HUES64 (cell line): ENCODE data around the gene EID3. TPM values are rescaled to one million over a fixed set of nuclear protein-coding genes. Genes with fewer than 3 reads are reported as not detected.
A peak's percentile ranks its signal among the peaks of the same experiment; 100 is the strongest.
"Not testable (repeated sequence)": the region's sequence is repeated elsewhere in the genome, so short reads cannot be mapped to it uniquely, and the experiment has no call there.

Experiments
- H3K27ac ChIP-seq: 2 replicates; pipeline ENCODE4 v1.7.0; 2013; ENCODE audit warnings: low read depth, low read length, inconsistent platforms
- H3K27me3 ChIP-seq: 2 replicates; pipeline ENCODE4 v1.6.1; 2013; ENCODE audit warnings: mild to moderate bottlenecking, low read length; ENCODE audit not compliant: insufficient read depth
- H3K36me3 ChIP-seq: 2 replicates; pipeline ENCODE4 v1.6.1; 2013; ENCODE audit warnings: mild to moderate bottlenecking, low read length; ENCODE audit not compliant: insufficient read depth
- H3K4me1 ChIP-seq: 2 replicates; pipeline ENCODE4 v1.6.1; 2013; ENCODE audit warnings: mild to moderate bottlenecking, low read length, moderate library complexity; ENCODE audit not compliant: insufficient read depth
- H3K4me3 ChIP-seq: 2 replicates; pipeline ENCODE4 v1.5.1; 2013; ENCODE audit warnings: mild to moderate bottlenecking, low read length, moderate library complexity
- H3K9ac ChIP-seq: 2 replicates; pipeline ENCODE4 v1.6.1; 2013; ENCODE audit warnings: mild to moderate bottlenecking, low read depth, low read length
- H3K9me3 ChIP-seq: 2 replicates; pipeline ENCODE4 v1.6.1; 2013; ENCODE audit warnings: low read depth, low read length; ENCODE audit not compliant: insufficient read depth
- WGBS: fragments of 150-250, 120-280 bp; methylation state at CpG from one replicate; pipeline ENCODE4 v1.1.7; 2013; ENCODE audit warnings: missing lambda C conversion rate; 5-methylcytosine and 5-hydroxymethylcytosine counted together
- polyA plus RNA-seq, 2 experiments: library from polyadenylated mRNA; stranded (reverse); fragments of 50-300 nt; gene quantifications; one replicate each; pipeline ENCODE4 v1.2.3, GENCODE V29; 2013

EID3 gene
- 0.30 TPM for polyA plus RNA-seq (2013, experiment 1 of 2)
- 0.19 TPM for polyA plus RNA-seq (2013, experiment 2 of 2)

DNA sequence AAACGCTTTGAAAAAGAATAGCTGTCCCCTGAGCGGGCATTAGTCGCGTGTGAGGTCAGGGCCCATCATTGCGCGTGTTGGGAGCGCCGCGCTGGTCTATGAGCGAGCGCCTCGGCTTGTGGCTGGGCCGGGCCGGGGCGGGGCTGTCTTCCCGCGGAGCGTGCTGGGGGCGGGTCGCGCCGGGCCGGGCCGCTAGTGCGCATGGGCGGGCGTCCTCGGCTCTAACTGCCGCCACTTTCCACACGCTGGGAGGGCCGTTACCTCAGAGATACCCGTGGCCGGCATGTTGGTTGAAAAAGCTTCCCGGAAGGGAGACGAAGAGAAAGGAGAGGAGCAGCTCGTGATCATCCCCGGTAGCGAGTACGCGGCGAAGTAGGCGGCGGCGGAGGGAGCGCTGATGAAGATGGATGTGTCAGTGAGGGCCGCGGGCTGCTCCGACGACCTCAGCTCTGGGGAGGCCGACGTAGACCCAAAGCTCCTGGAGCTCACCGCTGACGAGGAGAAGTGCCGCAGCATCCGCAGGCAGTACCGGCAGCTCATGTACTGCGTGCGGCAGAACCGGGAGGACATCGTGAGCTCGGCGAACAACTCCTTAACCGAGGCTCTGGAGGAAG lies at the start of gene EID3:
EID3 (plus strand) TSS at position 202 of the 614 bp plus-strand sequence; CDS start at position 398, 196 bp downstream.
- H3K9me3 ChIP-seq = no peaks in the 10 kb centered on the region
- H3K27me3 ChIP-seq = no peaks in the 10 kb centered on the region
- H3K36me3 ChIP-seq = peaks cover 34% of the 10 kb centered on the region
- peak within 1 kb of the TSS; percentile 19; the same call in 1 of the 2 replicates for H3K9ac ChIP-seq
- peak within 1 kb of the TSS; percentile 50 for H3K4me3 ChIP-seq
- WGBS = 92% methylated on average over 63 of the region's 63 CpGs
- peaks cover 20% of the 10 kb centered on the region for H3K4me1 ChIP-seq
- H3K27ac ChIP-seq = no peak within 1 kb of the TSS; the same call in 1 of the 2 replicates

DNA sequence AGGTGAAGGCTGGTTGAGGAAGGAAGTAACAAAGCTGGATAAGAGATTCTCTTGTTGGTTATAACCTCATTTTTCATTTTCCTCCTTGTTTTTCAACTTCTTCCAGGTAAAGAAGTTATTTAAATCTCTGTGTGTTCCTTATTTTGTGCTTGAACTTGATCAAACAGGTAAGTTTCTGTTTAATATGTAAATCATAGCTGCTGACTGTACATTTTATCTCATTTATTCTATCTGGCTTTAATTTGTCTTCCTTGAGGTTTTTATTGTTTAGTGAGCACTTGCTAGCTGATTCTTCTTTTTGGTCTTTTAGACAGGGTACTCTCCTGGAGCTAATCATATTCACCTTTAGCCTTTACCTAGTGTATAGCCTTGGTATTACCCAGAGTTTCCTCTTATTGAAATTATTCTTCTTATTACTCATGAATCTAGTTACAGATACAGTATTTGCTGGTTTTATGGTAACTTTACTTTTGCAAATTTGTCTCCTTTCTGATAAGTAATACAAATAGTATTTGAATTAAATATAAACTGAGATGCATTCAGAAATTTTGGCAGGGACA lies 45.5 kb upstream of the EID3 start:
- Histone ChIP-seq H3K27ac (no peak overlapping the region), H3K9me3 (no peaks in the 10 kb centered on the region), H3K4me1 (no peaks in the 10 kb centered on the region), H3K27me3 (no peaks in the 10 kb centered on the region), H3K9ac (no peak overlapping the region), H3K36me3 (no peaks in the 10 kb centered on the region), H3K4me3 (no peak overlapping the region)

DNA sequence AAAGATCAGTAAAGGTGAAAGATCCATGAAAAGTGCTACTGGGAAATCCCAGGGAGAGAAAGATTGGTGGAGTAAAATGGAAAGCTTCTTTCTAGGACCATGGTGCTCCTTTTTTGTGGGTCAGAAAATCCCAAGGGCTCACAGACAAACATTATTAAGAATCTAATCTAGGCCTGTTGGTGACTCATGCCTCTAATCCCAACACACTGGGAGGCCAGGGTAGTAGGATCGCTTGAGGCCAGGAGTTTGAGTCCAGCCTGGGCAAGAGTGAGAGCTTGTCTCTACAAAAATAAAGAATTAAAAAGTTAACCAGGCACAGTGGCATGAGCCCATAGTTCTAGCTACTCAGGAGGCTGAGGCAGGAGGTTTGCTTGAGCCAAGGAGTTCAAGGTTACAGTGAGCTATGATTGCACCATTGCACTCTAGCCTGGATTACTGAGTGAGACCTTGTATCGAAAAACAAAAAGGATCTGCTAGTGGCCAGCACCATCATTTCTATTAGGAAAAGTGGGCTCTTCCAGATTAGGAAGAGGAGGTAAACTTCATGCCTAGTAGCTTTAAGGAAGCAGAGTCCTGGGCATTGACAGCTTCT lies 45.0 kb upstream of the EID3 start:
- Histone ChIP-seq H3K9ac (no peak overlapping the region), H3K36me3 (no peaks in the 10 kb centered on the region), H3K27ac (no peak overlapping the region), H3K27me3 (no peaks in the 10 kb centered on the region), H3K9me3 (no peaks in the 10 kb centered on the region), H3K4me1 (peaks cover 3% of the 10 kb centered on the region; the same call in 1 of the 2 replicates), H3K4me3 (no peak overlapping the region)
- WGBS = 98% methylated on average over 2 of the region's 2 CpGs

DNA sequence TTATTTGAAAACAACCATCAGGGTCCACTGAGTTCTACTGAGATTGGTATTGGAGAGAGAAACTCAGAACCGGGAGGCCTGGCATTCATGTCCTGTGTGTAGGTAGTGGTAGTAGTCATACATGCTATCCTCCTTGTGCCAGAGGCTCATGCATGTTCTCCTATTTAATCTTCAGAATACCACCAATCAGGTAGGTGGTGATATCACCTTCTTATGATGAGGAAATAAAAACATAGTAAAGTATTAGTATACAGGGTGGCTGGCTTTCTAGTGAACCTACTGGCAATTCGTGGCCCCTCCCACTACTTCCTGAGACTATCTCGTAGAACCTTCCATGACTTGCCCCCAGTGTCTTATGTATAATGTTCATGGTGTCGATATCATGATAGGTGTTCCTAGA lies 40.5 kb upstream of the EID3 start:
- no peak overlapping the region for H3K27ac ChIP-seq
- no peaks in the 10 kb centered on the region for H3K27me3 ChIP-seq
- peaks cover 9% of the 10 kb centered on the region for H3K4me1 ChIP-seq
- H3K36me3 ChIP-seq = no peaks in the 10 kb centered on the region
- no peaks in the 10 kb centered on the region for H3K9me3 ChIP-seq
- WGBS = 72% methylated on average over 4 of the region's 4 CpGs
- no peak overlapping the region for H3K4me3 ChIP-seq
- H3K9ac ChIP-seq = no peak overlapping the region

DNA sequence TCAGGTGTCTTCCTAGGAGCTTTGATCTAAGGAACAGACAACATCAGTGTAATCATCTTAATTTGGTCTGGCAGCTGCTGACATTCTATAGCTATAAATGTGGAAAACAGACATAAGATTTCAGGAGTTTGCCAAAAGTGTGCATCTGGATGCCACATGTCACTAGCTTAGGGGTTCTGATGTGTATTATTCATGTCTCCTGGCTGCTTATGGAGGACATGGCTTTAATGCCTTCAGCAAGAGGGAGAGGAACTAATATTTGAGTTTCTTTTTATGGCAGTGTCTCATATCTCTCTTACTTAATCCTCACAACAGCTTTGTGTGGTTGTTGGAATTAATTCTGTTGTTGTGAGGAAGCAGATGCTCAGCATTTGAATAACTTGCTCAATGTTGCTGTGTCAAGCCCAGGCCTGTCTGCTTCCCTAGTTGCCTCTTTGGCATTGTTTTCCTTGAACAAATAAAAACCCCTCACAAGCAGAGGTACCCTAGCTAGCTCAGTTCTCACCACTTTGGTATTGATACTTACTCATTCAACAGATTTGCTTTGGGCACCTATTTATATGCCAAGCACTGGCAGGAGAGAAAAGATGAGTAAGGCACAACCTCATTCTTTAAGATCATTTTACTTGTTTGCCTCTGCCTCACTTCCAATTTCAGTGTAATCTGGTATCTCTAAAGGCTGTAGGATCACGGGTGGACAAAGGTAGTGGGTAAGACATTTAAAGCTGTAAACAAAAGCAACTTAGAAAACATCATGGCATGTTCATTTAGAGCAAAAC lies 39.8 kb upstream of the EID3 start:
- Histone ChIP-seq H3K4me1 (peaks cover 9% of the 10 kb centered on the region), H3K36me3 (no peaks in the 10 kb centered on the region), H3K27ac (no peak overlapping the region), H3K9ac (no peak overlapping the region; the same call in 1 of the 2 replicates), H3K4me3 (no peak overlapping the region), H3K9me3 (no peaks in the 10 kb centered on the region), H3K27me3 (no peaks in the 10 kb centered on the region)
- 91% methylated on average over 1 of the region's 1 CpG for WGBS

DNA sequence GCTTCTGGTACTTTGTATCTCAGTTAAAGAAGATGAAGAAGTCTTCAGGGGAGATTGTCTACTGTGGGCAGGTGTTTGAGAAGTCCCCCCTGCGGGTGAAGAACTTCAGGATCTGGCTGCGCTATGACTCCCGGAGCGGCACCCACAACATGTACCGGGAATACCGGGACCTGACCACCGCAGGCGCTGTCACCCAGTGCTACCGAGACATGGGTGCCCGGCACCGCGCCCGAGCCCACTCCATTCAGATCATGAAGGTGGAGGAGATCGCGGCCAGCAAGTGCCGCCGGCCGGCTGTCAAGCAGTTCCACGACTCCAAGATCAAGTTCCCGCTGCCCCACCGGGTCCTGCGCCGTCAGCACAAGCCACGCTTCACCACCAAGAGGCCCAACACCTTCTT lies 38.1 kb upstream of the EID3 start:
- not testable (repeated sequence) for H3K4me3 ChIP-seq, H3K27ac ChIP-seq, H3K4me1 ChIP-seq, H3K36me3 ChIP-seq, H3K27me3 ChIP-seq, H3K9me3 ChIP-seq, H3K9ac ChIP-seq
- WGBS = 95% methylated on average over 13 of the region's 24 CpGs

DNA sequence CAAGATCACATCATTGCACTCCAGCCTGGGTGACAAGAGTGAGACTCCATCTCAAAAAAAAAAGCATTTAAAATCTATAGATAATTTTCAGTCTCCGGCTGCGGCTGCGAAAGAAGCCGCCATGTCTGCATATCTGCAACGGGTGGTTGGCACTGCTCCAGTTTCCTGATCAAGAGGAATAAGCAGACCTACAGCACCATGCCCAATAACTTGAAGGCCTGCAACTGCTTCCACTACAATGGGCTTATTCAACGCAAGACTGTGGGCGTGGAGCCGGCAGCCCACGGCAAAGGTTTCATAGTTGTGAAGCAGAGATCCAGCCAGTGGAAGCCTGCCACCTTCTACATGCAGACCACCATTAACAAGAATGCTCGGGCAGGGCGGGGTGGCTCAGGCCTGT lies 30.6 kb upstream of the EID3 start:
- no peaks in the 10 kb centered on the region for H3K4me1 ChIP-seq
- no peaks in the 10 kb centered on the region for H3K36me3 ChIP-seq
- WGBS = 96% methylated on average over 11 of the region's 11 CpGs
- H3K27me3 ChIP-seq = no peaks in the 10 kb centered on the region
- H3K27ac ChIP-seq = no peak overlapping the region
- H3K4me3 ChIP-seq = no peak overlapping the region
- no peak overlapping the region for H3K9ac ChIP-seq
- no peaks in the 10 kb centered on the region for H3K9me3 ChIP-seq

DNA sequence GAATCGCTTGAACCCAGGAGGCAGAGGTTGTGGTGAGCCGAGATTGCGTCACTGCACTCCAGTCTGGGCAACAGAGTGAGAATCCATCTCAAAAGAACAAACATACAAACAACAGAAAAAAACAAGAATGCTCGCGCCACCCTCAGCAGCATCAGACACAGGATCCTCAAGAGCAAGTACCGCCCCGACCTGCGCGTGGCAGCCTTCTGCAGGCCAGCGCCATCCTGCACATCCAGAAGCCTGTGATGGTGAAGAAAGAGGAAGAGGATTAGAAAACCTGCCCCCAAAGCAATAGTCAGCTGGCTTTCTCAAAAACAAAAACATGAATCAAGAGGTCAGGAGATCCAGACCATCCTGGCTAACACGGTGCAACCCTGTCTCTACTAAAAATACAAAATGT lies 30.0 kb upstream of the EID3 start:
- H3K9me3 ChIP-seq = no peaks in the 10 kb centered on the region
- H3K9ac ChIP-seq = no peak overlapping the region
- no peaks in the 10 kb centered on the region for H3K4me1 ChIP-seq
- no peak overlapping the region for H3K27ac ChIP-seq
- no peaks in the 10 kb centered on the region for H3K27me3 ChIP-seq
- WGBS = 89% methylated on average over 11 of the region's 11 CpGs
- H3K36me3 ChIP-seq = no peaks in the 10 kb centered on the region
- no peak overlapping the region for H3K4me3 ChIP-seq

DNA sequence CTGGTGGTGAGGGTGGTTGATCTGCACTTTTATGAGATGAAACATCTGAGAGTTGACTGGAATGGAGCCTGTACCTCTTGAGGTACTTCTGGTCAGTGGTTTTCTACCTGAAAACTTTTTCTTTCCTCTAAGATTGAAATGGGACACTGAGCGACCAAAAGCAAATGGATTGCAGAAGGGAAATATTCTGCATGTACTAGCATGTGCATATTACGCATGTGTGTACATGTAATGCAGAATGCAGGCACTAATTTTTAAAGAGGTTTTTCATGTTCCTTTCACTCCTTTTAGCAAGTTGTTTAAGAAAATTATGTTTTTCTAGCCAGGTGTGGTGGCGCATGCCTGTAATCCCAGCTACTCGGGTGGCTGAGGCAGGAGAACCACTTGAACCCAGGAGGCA lies 28.7 kb upstream of the EID3 start:
- 94% methylated on average over 4 of the region's 4 CpGs for WGBS
- Histone ChIP-seq H3K36me3 (no peaks in the 10 kb centered on the region), H3K27me3 (no peaks in the 10 kb centered on the region), H3K4me1 (no peaks in the 10 kb centered on the region), H3K9ac (no peak overlapping the region), H3K9me3 (no peaks in the 10 kb centered on the region), H3K27ac (no peak overlapping the region), H3K4me3 (no peak overlapping the region)

DNA sequence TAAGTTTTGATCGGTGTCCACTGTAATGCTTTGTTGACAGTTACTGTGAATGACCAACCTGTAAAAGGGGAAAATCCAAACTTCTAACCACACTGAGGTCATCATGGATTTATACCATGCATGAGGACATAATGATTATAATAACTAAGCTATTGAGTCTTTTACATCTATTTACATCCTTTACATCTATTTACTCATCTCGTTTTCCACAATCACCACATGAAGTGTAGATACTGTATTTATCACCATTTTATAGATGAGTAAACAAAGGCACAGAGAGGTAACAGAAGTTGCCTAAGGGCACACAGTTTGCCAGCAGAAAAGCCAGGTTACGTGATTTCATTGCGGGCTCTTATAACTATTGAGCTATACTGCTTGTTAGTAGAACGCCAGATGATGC lies 27.9 kb upstream of the EID3 start:
- no peak overlapping the region for H3K27ac ChIP-seq
- no peaks in the 10 kb centered on the region for H3K36me3 ChIP-seq

More for the DNA sequence above, 27.9 kb upstream of the EID3 start:
- no peak overlapping the region for H3K4me3 ChIP-seq
- 69% methylated on average over 4 of the region's 5 CpGs for WGBS
- no peaks in the 10 kb centered on the region for H3K27me3 ChIP-seq
- no peaks in the 10 kb centered on the region for H3K9me3 ChIP-seq
- H3K9ac ChIP-seq = no peak overlapping the region
- no peaks in the 10 kb centered on the region for H3K4me1 ChIP-seq
